Liver (tissue), 3 donors: ENCODE measurements around the gene CLCN2.

ENCODE experiments used
- TF ChIP-seq, protein P1 (sequence below): fragments of 150-350 bp; IDR thresholded peaks from 2 replicates; pipeline ENCODE4 v1.5.1; 2017; ENCODE audit warnings: improper control_type of control experiment, low read depth, low read length; ENCODE audit not compliant: missing input control
- TF ChIP-seq, protein P2 (sequence below): IDR thresholded peaks from 2 replicates; pipeline ENCODE4 v1.6.1; 2016; ENCODE audit warnings: antibody characterized with exemption
- donor health status: healthy.
- donor health status: healthy.

DNA sequence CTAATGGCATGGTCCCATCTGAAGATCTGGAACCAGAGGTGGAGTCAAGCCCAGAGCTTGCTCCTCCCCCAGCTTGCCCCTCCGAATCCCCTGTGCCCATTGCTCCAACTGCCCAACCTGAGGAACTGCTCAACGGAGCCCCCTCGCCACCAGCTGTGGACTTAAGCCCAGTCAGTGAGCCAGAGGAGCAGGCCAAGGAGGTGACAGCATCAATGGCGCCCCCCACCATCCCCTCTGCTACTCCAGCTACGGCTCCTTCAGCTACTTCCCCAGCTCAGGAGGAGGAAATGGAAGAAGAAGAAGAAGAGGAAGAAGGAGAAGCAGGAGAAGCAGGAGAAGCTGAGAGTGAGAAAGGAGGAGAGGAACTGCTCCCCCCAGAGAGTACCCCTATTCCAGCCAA is 39.7 kb downstream of the CLCN2 start:
- TF ChIP-seq, protein P1, sequence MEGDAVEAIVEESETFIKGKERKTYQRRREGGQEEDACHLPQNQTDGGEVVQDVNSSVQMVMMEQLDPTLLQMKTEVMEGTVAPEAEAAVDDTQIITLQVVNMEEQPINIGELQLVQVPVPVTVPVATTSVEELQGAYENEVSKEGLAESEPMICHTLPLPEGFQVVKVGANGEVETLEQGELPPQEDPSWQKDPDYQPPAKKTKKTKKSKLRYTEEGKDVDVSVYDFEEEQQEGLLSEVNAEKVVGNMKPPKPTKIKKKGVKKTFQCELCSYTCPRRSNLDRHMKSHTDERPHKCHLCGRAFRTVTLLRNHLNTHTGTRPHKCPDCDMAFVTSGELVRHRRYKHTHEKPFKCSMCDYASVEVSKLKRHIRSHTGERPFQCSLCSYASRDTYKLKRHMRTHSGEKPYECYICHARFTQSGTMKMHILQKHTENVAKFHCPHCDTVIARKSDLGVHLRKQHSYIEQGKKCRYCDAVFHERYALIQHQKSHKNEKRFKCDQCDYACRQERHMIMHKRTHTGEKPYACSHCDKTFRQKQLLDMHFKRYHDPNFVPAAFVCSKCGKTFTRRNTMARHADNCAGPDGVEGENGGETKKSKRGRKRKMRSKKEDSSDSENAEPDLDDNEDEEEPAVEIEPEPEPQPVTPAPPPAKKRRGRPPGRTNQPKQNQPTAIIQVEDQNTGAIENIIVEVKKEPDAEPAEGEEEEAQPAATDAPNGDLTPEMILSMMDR, result no peak
- TF ChIP-seq, protein P2, sequence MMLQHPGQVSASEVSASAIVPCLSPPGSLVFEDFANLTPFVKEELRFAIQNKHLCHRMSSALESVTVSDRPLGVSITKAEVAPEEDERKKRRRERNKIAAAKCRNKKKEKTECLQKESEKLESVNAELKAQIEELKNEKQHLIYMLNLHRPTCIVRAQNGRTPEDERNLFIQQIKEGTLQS, result no peak
